AG04449 (cell line): ENCODE data around the gene TMEM108.

Source experiments
- CTCF ChIA-PET: fragments of 350-600 bp; formaldehyde crosslinking; extraction: SDS; loops from one replicate; lab custom pipeline; 2021; ENCODE audit warnings: antibody characterized with exemption; lab: Yijun Ruan, JAX
- POLR2A ChIA-PET: fragments of 400-600, 350-600 bp; formaldehyde crosslinking; extraction: SDS; loops from one replicate; lab custom pipeline; 2020; ENCODE audit warnings: antibody characterized with exemption, inconsistent platforms; lab: Yijun Ruan, JAX
- DNase-seq: peaks from one replicate; pipeline ENCODE4 v3.0.0-alpha.2; 2010; ENCODE audit warnings: low read depth, low spot score
- H3K4me3 ChIP-seq: 2 replicates; pipeline ENCODE4 v1.5.1; 2011; ENCODE audit warnings: low read depth, mild to moderate bottlenecking, control low read depth, low read length
- CTCF ChIP-seq: IDR thresholded peaks from one replicate; pipeline ENCODE4 v1.5.1; 2011; ENCODE audit warnings: mild to moderate bottlenecking, moderate library complexity, low read length, control low read depth, inconsistent platforms; ENCODE audit not compliant: insufficient read depth; ENCODE audit errors: missing control alignments

TMEM108 gene

DNA sequence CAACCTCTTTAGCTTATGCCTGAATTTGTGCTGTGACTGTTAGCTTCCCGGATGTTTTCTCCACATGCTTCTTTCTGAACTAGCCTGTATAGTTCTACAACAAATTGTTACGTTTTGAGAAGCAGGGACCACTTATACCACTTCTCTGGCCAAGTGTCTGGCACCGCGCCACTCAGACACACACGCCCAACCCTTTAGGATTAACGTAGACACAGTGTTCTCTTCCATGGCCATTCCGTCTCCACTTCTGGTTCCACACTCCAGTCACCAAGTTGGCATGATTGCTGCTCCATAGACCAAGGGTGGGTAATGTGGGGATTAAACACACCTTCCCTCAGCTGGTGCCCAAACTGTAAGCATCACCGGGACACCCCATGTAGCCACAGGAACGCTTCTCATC, 755 bp upstream of the TMEM108 start:
- ChIA-PET CTCF (interaction anchor here (1.6 to 11.0 kb wide), 2 partner anchors 307 to 347 kb away, joined by 5 to 297 read pairs; no protein-coding TSS in a partner anchor), POLR2A (no interaction called here)

GRCh38 chr3:133038731-133039375, 662 bp downstream of the TMEM108 start:
- no peak for DNase-seq
- POLR2A ChIA-PET, result no interaction called here

More for the DNA sequence above, 755 bp upstream of the TMEM108 start:
- no peak for TF ChIP-seq CTCF
- DNase-seq, result no peak
- no peak overlapping the region for H3K4me3 ChIP-seq

DNA sequence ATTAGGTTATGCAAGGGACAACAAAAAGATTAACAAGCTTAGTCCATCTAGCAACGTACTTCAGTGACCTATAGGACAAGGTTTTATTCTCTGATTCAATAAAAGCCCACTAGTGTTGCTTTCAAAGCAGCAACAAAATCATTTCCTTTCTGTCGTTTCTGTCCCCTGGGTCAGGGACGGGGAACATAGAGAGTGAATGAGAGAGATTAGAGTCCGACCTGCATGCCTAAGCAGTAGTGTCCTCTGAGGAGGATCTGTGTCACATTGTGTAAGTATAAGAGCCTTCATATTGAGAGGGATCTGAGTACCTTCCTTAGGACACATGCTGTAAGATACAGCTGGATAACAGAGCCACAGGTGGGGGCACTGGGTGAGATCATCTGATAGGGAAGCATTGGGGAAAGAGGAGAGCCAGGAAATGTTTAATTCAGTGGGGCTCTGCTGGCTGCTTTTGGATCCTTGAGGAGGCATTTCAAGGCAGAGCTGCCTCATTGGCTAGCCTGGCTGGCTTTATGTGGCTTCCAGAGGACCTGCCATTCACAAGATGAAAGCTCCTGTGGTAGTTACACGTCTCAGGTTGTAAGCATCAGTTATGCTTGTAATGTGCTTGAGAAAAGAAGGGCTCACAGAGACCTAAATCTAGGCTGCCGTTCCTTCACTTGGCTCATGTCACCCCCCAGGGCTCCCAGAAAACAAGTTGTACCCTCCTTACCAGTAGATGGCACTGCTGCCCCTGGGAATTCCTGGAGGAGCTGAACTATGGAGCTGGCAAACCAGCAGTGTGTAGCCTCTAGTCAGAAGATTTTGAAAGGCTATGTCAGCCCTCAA, 2.7 kb downstream of the TMEM108 start:
- POLR2A ChIA-PET, result interaction anchor here (1.0 kb wide), 1 partner anchor 337 kb away, joined by 3 read pairs; no protein-coding TSS in a partner anchor
- CTCF ChIA-PET, result interaction anchor here (0.6 to 11.0 kb wide), 34 partner anchors 8 to 1641 kb away, joined by 3 to 297 read pairs (median 4); no protein-coding TSS in a partner anchor

More at GRCh38 chr3:133038731-133039375, 662 bp downstream of the TMEM108 start:
- CTCF ChIA-PET, result interaction anchor here (0.8 to 11.0 kb wide), 6 partner anchors 15 to 385 kb away, joined by 3 to 297 read pairs (median 26); no protein-coding TSS in a partner anchor
- TF ChIP-seq CTCF, result no peak
- peak overlapping the region; percentile 57 for H3K4me3 ChIP-seq

GRCh38 chr3:133041524-133041829, 3.3 kb downstream of the TMEM108 start:
- CTCF ChIA-PET, result interaction anchor here (0.6 to 11.0 kb wide), 33 partner anchors 9 to 1640 kb away, joined by 3 to 297 read pairs (median 4); no protein-coding TSS in a partner anchor

More for the DNA sequence above, 2.7 kb downstream of the TMEM108 start:
- no peak overlapping the region for H3K4me3 ChIP-seq
- peak; percentile 12 for DNase-seq
- peak; percentile 85 for TF ChIP-seq CTCF

GRCh38 chr3:133042778-133043177, 4.6 kb downstream of the TMEM108 start:
- H3K4me3 ChIP-seq, result no peak overlapping the region
- CTCF ChIA-PET, result interaction anchor here (0.7 to 11.0 kb wide), 12 partner anchors 8 to 381 kb away, joined by 3 to 297 read pairs (median 10); no protein-coding TSS in a partner anchor
- no peak for DNase-seq
- no peak for TF ChIP-seq CTCF
- POLR2A ChIA-PET, result no interaction called here

More at GRCh38 chr3:133041524-133041829, 3.3 kb downstream of the TMEM108 start:
- POLR2A ChIA-PET, result interaction anchor here (0.5 to 1.0 kb wide), 2 partner anchors 37 to 336 kb away, joined by 3 read pairs; no protein-coding TSS in a partner anchor
- DNase-seq, result no peak
- no peak overlapping the region for H3K4me3 ChIP-seq
- TF ChIP-seq CTCF, result no peak
